Esophagus squamous epithelium (tissue), 4 donors: ENCODE results near the gene ZG16.
A peak's percentile ranks its signal among the peaks of the same experiment; 100 is the strongest.

Experiments
- CTCF ChIP-seq, 6 experiments: fragments of 450-650 bp in 4 of 6; fragments of 200-600 bp in 2 of 6; sonication (generic) in 2 of 6; IDR thresholded peaks; one replicate each; pipeline ENCODE4 v1.5.1; 2016 to 2019; ENCODE audit warnings: antibody characterized with exemption in 6 of 6, mild to moderate bottlenecking in 4 of 6, moderate library complexity in 4 of 6
- POLR2A ChIP-seq, 4 donors: fragments of 450-650 bp; IDR thresholded peaks; one replicate each; pipeline ENCODE4 v1.6.1; 2017; ENCODE audit warnings: antibody characterized with exemption in 4 of 4, mild to moderate bottlenecking in 4 of 4, moderate library complexity in 3 of 4

- TF ChIP-seq CTCF (IDR thresholded peaks at IDR 0.05) (peak in 1 of 6 experiments; percentile 26), POLR2A (IDR thresholded peaks at IDR 0.05) (no peak)
These were observed 38.8 kb downstream of the ZG16 start for GRCh38 chr16:29816694-29817441.
